ENCODE measurements around the gene FNDC3B.

- TF ChIP-seq CTCF (IDR thresholded peaks at IDR 0.05; ENCODE audit: low read length) = no peak
- no peak for TF ChIP-seq EZH2 (IDR thresholded peaks at IDR 0.05; ENCODE audit: borderline replicate concordance, low read length)
Measured at GRCh38 chr3:172142864-172143451, 103.6 kb downstream of the FNDC3B start.

All from OCI-LY1 (cell line).